Fibroblast of lung (primary cell): Measurements from ENCODE around the gene KIF1C.

Experiments
- CTCF ChIP-seq, 2 donors: IDR thresholded peaks in 1 of 2; conservative IDR thresholded peaks in 1 of 2; 1 replicate in 1 of 2; 2 replicates in 1 of 2; pipeline ENCODE4 v1.5.1; 2011 to 2012; ENCODE audit warnings: low read length in 2 of 2, control low read depth in 1 of 2, inconsistent platforms in 1 of 2, low read depth in 1 of 2, mild to moderate bottlenecking in 1 of 2
- EZH2 ChIP-seq: IDR thresholded peaks from 2 replicates; pipeline ENCODE4 v1.5.1; 2012; ENCODE audit warnings: low read length, control low read depth, mild to moderate bottlenecking; ENCODE audit errors: missing control alignments

GRCh38 chr17:4958102-4958501, 39.6 kb upstream of the KIF1C start:
- TF ChIP-seq CTCF (conservative IDR thresholded peaks at IDR 0.05 in 1 of 2, IDR thresholded peaks at IDR 0.05 in 1 of 2; ENCODE audit: low read depth in 1 of 2, low read length in 2 of 2) (no peak), EZH2 (no peak)
